HepG2 (cell line): ENCODE measurements around the gene SRF. TPM values are rescaled to one million over a fixed set of nuclear protein-coding genes. Genes with fewer than 3 reads are reported as not detected.

Experiments used
- ARNT ChIP-seq: fragments of 450-650 bp; IDR thresholded peaks from 2 replicates; pipeline ENCODE4 v1.6.1; 2017
- BRCA1 ChIP-seq: sonication (generic); formaldehyde crosslinking; IDR thresholded peaks from 2 replicates; pipeline ENCODE4 v1.4.0; 2020; ENCODE audit warnings: missing genetic modification reagents
- DNMT3B ChIP-seq: conservative IDR thresholded peaks from 2 replicates; pipeline ENCODE4 v1.6.1; 2016; ENCODE audit warnings: missing biosample characterization, control low read depth
- GABPB1 ChIP-seq: IDR thresholded peaks from 2 replicates; pipeline ENCODE4 v1.6.1; 2016; ENCODE audit warnings: mild to moderate bottlenecking, missing genetic modification reagents, moderate library complexity, missing compliant biosample characterization
- MTERF4 ChIP-seq: sonication (generic); formaldehyde crosslinking; IDR thresholded peaks from 2 replicates; pipeline ENCODE4 v1.8.0; 2023; ENCODE audit warnings: mild to moderate bottlenecking, missing genetic modification reagents
- NFYC ChIP-seq: IDR thresholded peaks from 2 replicates; pipeline ENCODE4 v1.6.1; 2016; ENCODE audit warnings: missing genetic modification reagents, missing compliant biosample characterization
- PTBP1 ChIP-seq: fragments of 200-400 bp; formaldehyde crosslinking; IDR thresholded peaks from 2 replicates; pipeline ENCODE4 v1.6.1; 2018; ENCODE audit warnings: low read length, low read depth; ENCODE audit not compliant: poor library complexity, severe bottlenecking
- RBM22 ChIP-seq: fragments of 200-400 bp; formaldehyde crosslinking; optimal IDR thresholded peaks from 2 replicates; pipeline ENCODE3; 2017; ENCODE audit warnings: mild to moderate bottlenecking, low read length, moderate library complexity
- SMC3 ChIP-seq: IDR thresholded peaks from 2 replicates; pipeline ENCODE4 v1.6.1; 2011; ENCODE audit warnings: low read length, improper control_type of control experiment
- STAT6 ChIP-seq: sonication (generic); formaldehyde crosslinking; IDR thresholded peaks from 2 replicates; pipeline ENCODE4 v1.4.0; 2020; ENCODE audit warnings: missing genetic modification reagents, mild to moderate bottlenecking, borderline replicate concordance
- TRIM24 ChIP-seq: sonication (generic); formaldehyde crosslinking; IDR thresholded peaks from 2 replicates; pipeline ENCODE4 v1.8.0; 2022; ENCODE audit warnings: mild to moderate bottlenecking, missing genetic modification reagents
- WIZ ChIP-seq: sonication (generic); formaldehyde crosslinking; IDR thresholded peaks from 2 replicates; pipeline ENCODE4 v1.5.1; 2020; ENCODE audit warnings: mild to moderate bottlenecking, missing genetic modification reagents
- ZNF12 ChIP-seq: sonication (generic); formaldehyde crosslinking; IDR thresholded peaks from 2 replicates; pipeline ENCODE4 v1.5.0; 2020; ENCODE audit warnings: missing genetic modification reagents
- ZNF562 ChIP-seq: sonication (generic); formaldehyde crosslinking; IDR thresholded peaks from 2 replicates; pipeline ENCODE4 v1.8.0; 2022; ENCODE audit warnings: missing genetic modification reagents, borderline replicate concordance
- ZNF615 ChIP-seq: sonication (generic); formaldehyde crosslinking; IDR thresholded peaks from 2 replicates; pipeline ENCODE4 v1.5.0; 2020; ENCODE audit warnings: mild to moderate bottlenecking, missing genetic modification reagents, borderline replicate concordance
- ZNF616 ChIP-seq: sonication (generic); formaldehyde crosslinking; IDR thresholded peaks from 2 replicates; pipeline ENCODE4 v1.5.0; 2020; ENCODE audit warnings: low read depth, mild to moderate bottlenecking, missing genetic modification reagents
- ZNF720 ChIP-seq: sonication (generic); formaldehyde crosslinking; IDR thresholded peaks from 2 replicates; pipeline ENCODE4 v1.4.0; 2020; ENCODE audit warnings: missing genetic modification reagents
- ZNF776 ChIP-seq: sonication (generic); formaldehyde crosslinking; IDR thresholded peaks from 2 replicates; pipeline ENCODE4 v1.4.0; 2020; ENCODE audit warnings: mild to moderate bottlenecking, missing genetic modification reagents
- ZNF850 ChIP-seq: sonication (generic); formaldehyde crosslinking; conservative IDR thresholded peaks from 2 replicates; pipeline ENCODE4 v1.9.0; 2021; ENCODE audit warnings: mild to moderate bottlenecking, missing genetic modification reagents
- polyA plus RNA-seq, 8 experiments: library from polyadenylated mRNA; depleted of rRNA in 3 of 8; stranded (reverse) in 7 of 8; unstranded in 1 of 8; fragments of >200 nt; fragmentation: Illumina TruSeq in 4 of 8; extraction: Trizol in 4 of 8; gene quantifications; 2 replicates each; pipeline versions ENCODE4 v1.2.1 to v1.2.3, GENCODE V29; 2011 to 2016; ENCODE audit warnings: low read depth in 4 of 8, missing spikeins in 1 of 8, mixed read lengths in 1 of 8; ENCODE audit not compliant: insufficient read depth in 1 of 8
- total RNA-seq, 5 experiments: library from RNA; depleted of rRNA; stranded (reverse); fragments of >200 nt; fragmentation: Illumina TruSeq; extraction: Trizol; gene quantifications; 2 replicates each; pipeline ENCODE4 v1.2.3, GENCODE V29; 2016; ENCODE audit warnings: low read depth in 1 of 5
- TF ChIP-seq, protein P1 (sequence below): sonication (generic); formaldehyde crosslinking; IDR thresholded peaks from 2 replicates; pipeline ENCODE4 v1.8.1; 2022; ENCODE audit warnings: low read depth, mild to moderate bottlenecking, missing genetic modification reagents

Gene SRF
- total and polyA plus RNA-seq, 2 of the 13 experiments (the other 11 are each of a cell fraction or from before 2014, with no cell fraction given), result 25.5 to 44.1 TPM

- TF ChIP-seq ZNF850 (CRISPR knock-in tag) (no peak), ZNF720 (CRISPR knock-in tag) (0 out of 2 replicates have a peak, but pooled peaks have one; percentile 21), SMC3 (no peak; the same call in 1 of the 2 replicates), WIZ (CRISPR knock-in tag) (0 out of 2 replicates have a peak, but pooled peaks have one; percentile 18), ZNF615 (no peak), STAT6 (no peak), ZNF616 (CRISPR knock-in tag) (no peak; the same call in 1 of the 2 replicates), GABPB1 (CRISPR knock-in tag) (peak; percentile 73), ARNT (no peak), ZNF562 (CRISPR knock-in tag) (no peak), BRCA1 (peak; percentile 82; the same call in 1 of the 2 replicates), PTBP1 (peak; percentile 69), ZNF12 (CRISPR knock-in tag) (0 out of 2 replicates have a peak, but pooled peaks have one; percentile 46), ZNF776 (CRISPR knock-in tag) (peak; percentile 94), TRIM24 (CRISPR knock-in tag) (no peak), NFYC (peak; percentile 28; the same call in 1 of the 2 replicates), RBM22 (no peak), DNMT3B (CRISPR knock-in tag) (no peak), MTERF4 (CRISPR knock-in tag) (peak; percentile 88)
- TF ChIP-seq, protein P1, sequence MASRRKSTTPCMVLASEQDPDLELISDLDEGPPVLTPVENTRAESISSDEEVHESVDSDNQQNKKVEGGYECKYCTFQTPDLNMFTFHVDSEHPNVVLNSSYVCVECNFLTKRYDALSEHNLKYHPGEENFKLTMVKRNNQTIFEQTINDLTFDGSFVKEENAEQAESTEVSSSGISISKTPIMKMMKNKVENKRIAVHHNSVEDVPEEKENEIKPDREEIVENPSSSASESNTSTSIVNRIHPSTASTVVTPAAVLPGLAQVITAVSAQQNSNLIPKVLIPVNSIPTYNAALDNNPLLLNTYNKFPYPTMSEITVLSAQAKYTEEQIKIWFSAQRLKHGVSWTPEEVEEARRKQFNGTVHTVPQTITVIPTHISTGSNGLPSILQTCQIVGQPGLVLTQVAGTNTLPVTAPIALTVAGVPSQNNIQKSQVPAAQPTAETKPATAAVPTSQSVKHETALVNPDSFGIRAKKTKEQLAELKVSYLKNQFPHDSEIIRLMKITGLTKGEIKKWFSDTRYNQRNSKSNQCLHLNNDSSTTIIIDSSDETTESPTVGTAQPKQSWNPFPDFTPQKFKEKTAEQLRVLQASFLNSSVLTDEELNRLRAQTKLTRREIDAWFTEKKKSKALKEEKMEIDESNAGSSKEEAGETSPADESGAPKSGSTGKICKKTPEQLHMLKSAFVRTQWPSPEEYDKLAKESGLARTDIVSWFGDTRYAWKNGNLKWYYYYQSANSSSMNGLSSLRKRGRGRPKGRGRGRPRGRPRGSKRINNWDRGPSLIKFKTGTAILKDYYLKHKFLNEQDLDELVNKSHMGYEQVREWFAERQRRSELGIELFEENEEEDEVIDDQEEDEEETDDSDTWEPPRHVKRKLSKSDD (CRISPR knock-in tag), result peak; percentile 47; the same call in 1 of the 2 replicates
Measured at GRCh38 chr6:43228951-43229802, 58.1 kb downstream of the SRF start, which contains the start of gene DNPH1 (continued).
